KOPT-K1 (cell line): ENCODE results near the gene PSMD12.
"Not testable (repeated sequence)": the region's sequence is repeated elsewhere in the genome, so short reads cannot be mapped to it uniquely, and the experiment has no call there.

Experiments used
- H3K27ac ChIP-seq: fragments of 200-600 bp; sonication (generic); 2 replicates; pipeline ENCODE4 v1.5.1; 2016; ENCODE audit warnings: antibody characterized with exemption, mild to moderate bottlenecking, low read depth, low read length; ENCODE audit not compliant: poor library complexity, severe bottlenecking
- H3K36me3 ChIP-seq: fragments of 200-600 bp; sonication (generic); 2 replicates; pipeline ENCODE4 v1.5.1; 2017; ENCODE audit warnings: antibody characterized with exemption, mild to moderate bottlenecking, low read length, moderate library complexity; ENCODE audit not compliant: insufficient read depth
- H3K9me3 ChIP-seq: fragments of 200-600 bp; sonication (generic); 2 replicates; pipeline ENCODE4 v1.5.1; 2017; ENCODE audit warnings: antibody characterized with exemption, low read length, mild to moderate bottlenecking; ENCODE audit not compliant: insufficient read depth, poor library complexity, severe bottlenecking

PSMD12 gene

DNA sequence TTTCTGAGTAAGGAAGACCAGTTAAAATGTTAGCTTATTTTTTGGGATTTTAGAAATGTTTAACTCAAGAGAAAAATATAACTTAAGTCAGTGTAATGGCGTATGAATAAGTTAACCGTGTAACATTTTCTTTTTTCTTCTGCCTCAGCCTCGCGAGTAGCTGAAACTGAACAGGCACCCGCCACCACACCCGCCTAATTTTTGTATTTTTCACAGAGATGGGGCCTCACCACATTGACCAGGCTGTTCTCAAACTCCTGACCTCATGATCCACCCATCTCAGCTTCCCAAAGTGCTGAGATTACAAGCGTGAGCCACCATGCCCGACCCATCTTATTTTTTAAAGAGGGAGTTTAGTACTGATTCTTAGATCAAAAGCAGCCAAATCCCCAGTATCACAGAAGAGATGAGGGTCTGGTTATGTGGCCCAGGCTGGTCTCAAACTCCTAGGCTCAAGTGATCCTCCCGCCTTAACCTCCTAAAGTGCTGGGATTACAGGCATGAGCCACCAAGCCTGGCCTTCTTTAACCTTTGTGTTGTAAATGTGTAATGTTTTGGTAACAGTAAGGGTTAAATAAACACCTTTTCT lies 27.5 kb upstream of the PSMD12 start:
- H3K36me3 ChIP-seq = no peaks in the 10 kb centered on the region
- no peak overlapping the region for H3K27ac ChIP-seq
- no peaks in the 10 kb centered on the region for H3K9me3 ChIP-seq

DNA sequence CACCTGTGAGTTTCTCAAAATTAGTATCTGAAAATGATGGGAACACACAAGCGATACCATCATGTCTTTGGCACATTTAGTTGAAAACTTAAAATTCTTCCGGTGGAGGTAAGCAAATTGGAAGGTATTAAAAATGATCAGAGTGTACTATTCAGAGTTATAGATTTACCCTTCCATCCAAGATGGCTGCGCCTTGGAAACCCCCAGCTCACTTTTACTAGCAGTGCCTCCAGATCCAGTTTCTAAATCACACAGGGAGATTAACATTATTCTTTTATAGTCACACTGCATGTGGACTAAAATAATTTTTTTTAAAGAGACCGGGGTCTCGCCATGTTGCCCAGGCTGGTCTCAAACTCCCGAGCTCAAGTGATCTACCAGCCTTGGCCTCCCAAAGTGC lies 25.7 kb upstream of the PSMD12 start:
- Histone ChIP-seq H3K27ac (no peak overlapping the region), H3K36me3 (no peaks in the 10 kb centered on the region), H3K9me3 (no peaks in the 10 kb centered on the region)

DNA sequence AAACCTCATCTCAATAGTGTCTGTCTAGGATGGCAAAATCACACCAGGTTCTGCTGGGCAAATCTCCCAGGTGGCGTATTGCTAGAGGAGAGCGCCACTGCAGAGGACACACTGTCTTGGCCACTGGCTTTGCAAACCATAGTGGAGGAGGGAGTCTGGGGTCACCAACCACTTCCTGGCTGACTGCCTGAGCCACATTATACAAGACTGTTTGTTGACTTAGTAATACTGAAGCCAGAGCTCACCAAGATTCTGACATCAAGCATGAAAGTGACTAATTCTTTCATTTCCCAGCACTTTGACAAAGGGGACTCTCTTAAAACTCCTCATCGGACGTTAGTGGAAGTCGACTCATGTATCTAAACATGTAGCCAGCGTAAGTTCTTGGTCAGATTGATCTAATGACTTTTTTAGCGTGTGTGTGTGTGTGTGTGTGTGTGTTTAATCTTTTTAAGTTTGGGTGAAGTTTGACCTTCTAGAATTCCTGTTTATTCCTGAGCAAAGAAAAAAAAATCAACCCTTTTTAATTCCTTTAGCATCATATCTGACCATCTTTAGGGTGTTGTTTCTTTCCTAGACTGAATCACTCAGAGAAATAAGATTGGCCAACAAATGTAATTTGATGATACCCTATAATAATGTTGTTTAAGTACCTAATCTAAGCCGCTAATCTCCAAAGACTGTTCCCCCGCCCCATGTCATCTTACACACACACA lies 24.4 kb upstream of the PSMD12 start:
- Histone ChIP-seq H3K27ac (peak overlapping the region; percentile 46), H3K9me3 (no peaks in the 10 kb centered on the region), H3K36me3 (no peaks in the 10 kb centered on the region)

DNA sequence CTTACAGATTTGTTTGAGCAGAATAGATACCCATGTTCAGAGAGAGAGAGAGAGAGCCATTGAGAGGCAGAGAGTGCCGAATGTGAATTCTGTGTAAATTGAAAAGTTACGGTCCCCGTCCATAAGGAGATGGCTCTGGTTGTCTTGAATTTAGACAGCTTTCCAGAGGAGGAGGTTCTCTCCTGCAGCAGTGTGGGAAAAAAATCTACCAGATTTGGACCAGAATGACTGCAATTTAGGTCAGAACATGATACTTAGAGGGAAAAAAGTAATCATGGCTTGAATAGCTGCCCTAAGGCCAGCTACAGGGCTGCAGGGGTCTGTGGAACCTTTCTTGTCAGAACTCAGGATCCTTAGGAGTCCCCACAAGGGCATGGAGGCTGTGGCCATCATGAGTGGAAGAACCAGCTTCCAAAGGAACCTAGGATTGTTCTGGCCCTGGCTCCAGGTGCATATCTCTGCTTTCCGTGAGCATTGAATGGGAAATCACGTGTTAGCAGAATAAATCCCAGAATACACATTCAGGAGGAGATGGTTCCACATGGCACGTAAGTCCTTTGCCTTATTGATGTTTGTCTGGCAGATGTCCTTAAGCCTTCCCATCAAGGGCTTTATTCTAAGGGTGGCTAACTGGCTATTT lies 23.7 kb upstream of the PSMD12 start:
- Histone ChIP-seq H3K9me3 (peaks cover 3% of the 10 kb centered on the region), H3K36me3 (no peaks in the 10 kb centered on the region), H3K27ac (peak overlapping the region; percentile 46)

DNA sequence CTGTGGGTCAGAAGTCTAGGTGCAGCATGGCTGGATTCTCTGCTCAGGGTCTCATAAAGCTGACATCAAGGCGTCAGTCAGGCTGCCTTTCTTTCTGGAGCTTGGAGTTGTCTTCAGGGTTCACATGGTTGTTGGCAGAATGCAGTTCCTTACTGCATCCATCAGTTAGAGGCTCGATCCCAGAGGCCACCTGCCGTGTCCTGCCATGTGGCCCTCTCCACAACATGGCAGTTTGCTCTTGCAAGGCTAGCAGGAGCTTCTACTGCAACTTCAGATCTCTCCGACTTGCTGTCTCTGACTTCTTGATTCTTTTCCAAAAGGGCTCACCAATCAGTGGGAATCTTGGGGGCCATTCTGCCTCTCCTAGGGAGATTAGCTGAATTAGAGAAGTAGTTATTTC lies 22.6 kb upstream of the PSMD12 start:
- Histone ChIP-seq H3K36me3 (no peaks in the 10 kb centered on the region), H3K9me3 (peaks cover 6% of the 10 kb centered on the region), H3K27ac (peak overlapping the region; percentile 21)

DNA sequence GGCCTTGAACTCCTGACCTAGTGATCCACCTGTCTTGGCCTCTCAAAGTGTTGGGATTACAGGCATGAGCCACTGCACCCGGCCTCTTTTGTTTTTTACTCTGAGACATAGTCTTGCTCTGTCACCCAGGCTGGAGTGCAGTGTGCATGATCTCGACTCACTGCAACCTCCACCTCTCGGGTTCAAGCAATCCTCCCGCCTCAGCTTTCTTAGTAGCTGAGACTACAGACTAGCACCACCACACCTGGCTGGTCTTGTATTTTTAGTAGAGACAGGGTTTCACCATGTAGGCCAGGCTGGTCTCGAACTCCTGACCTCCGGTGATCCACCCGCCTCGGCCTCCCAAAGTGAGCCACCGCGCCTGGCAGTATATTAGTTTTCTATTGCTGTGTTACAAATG lies 22.2 kb upstream of the PSMD12 start:
- not testable (repeated sequence) for H3K9me3 ChIP-seq
- H3K27ac ChIP-seq = peak overlapping the region; percentile 21

DNA sequence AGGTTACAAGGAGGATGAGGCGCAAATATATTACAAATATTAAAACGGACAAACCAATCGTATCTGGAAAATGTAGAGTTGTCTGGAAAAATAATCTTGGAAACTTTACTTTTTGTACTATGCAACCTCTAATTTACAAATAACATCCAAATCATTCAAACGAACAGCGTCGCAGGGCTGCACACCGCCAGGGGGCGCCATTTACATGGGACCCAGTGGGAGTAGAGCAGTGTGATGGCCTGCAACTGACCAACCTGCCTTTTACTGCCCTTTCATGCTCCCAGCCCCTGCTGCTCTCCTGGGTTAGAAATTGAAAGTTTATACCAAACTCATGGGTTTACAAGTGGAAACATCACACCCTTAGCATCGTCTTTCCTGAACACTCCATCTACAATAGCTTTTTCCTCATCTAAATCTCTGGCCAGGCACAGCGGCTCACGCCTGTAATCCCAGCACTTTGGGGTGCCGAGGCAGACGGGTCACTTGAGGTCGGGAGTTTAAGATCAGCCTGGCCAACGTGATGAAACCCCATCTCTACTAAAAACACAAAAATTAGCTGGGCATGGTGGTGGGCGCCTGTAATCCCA lies 20.7 kb upstream of the PSMD12 start:
- Histone ChIP-seq H3K9me3 (peaks cover 6% of the 10 kb centered on the region), H3K27ac (no peak overlapping the region), H3K36me3 (no peaks in the 10 kb centered on the region)

More for the DNA sequence above, 22.2 kb upstream of the PSMD12 start:
- not testable (repeated sequence) for H3K36me3 ChIP-seq

DNA sequence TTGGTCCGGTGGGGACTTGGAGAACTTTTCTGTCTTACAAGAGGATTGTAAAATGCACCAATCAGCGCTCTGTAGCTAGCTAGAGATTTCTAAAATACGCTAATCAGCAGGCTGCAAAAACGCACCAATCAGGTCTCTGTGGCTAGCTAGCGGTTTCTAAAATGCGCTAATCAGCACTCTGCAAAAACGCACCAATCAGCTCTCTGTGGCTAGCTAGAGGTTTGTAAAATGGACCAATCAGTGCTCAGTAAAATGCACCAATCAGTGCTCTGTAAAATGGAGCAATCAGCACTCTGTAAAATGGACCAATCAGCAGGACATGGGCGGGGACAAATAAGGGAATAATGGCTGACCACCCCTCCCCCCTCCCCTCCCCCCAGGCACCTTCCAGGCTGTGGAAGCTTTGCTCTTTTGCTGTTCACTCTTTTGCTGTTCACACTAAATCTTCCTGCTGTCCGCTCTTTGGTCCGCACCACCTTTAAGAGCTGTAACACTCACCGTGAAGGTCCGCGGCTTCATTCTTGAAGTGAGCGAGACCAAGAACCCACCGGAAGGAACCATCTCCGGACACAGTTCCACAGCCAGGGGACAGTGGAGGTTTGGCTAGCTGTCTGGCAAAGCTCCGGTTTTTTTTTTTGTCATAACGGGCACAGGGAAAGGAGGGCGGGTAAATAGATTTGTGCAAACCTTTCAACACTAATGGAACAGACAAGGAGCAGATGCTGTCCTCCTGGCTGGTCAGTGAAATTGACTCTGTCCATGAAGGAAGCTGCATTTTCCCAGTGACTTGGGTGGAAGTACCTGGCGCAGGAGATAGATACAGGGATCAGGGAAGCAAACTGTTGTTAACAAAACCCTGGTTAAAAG lies 19.0 kb upstream of the PSMD12 start:
- Histone ChIP-seq H3K27ac (no peak overlapping the region), H3K36me3 (no peaks in the 10 kb centered on the region), H3K9me3 (peaks cover 6% of the 10 kb centered on the region)

DNA sequence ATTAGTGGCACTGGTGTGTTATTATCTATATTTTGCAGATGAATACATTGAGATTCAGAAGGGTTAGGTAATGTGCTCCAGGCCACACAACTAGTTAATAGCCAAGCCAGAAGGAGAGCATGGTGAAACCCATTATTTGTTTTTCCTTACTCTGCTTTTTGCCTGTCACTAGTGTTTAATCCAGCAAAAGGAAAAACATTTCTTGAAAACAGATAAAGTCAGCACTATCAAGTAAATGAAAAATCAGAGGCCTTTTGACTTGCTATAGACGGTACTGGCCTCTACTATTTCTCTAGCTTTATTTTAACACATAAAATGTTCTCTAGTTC lies 15.5 kb upstream of the PSMD12 start:
- H3K36me3 ChIP-seq = no peaks in the 10 kb centered on the region
- no peak overlapping the region for H3K27ac ChIP-seq
- H3K9me3 ChIP-seq = peaks cover 6% of the 10 kb centered on the region

DNA sequence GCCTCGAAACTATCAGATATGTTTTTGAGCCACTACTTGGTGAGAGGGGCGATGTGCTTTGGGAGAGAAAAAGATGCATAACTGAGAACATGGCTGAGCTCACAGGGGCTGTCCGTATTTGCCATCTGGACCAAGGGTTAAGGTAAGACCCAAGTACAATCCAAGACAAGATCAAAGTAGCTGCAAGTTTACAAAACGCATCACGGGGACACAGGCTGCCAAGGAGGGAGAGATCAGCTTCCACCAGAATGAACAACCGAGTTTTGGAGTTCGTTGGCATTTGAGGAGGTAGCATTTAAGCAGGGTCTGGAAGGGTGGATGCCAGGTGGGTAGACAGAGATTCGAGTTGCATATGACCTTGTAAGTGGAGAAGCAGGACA lies 12.9 kb upstream of the PSMD12 start:
- H3K27ac ChIP-seq = peak overlapping the region; percentile 84
- H3K36me3 ChIP-seq = no peaks in the 10 kb centered on the region

DNA sequence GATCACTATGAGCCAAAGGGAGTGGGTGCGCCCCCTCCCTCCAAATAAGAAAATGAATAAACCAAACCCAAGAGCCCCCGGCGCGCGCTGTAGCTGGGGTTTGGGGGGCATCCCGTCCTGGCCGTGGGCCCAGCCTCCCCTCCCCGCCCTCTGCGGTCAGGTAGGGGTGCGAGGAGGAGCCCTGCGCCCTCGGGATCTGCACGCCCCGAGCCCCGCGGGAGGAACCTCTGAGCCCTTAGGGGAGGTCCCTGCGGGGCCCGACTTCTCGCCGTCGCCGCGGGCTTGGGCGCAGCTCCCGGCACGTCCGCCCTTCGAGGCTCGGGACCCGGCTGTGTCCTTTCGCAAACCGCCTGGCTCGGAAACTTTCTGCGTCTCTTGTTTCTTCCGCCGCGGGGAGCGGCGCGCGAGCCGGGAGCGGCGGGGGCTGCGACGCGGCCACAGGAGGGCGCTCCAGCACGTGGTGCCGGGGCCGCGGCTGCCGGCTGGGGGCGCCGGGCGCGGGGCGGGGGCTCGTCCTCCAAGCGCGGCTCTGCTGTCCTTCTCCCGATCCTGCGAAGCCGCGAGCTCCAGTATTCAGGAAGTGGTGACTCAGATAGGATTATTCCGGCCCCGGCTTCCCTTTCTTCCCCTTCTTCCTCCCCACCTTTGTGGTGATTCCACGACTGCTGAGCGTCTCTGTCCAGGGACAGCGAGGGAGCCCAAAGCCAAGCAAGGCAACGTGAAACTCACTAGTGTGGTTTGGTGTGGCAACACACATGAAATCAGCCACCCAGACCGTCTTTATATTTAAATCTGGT lies 12.3 kb upstream of the PSMD12 start:
- peak overlapping the region; percentile 84 for H3K27ac ChIP-seq
- no peaks in the 10 kb centered on the region for H3K36me3 ChIP-seq
- H3K9me3 ChIP-seq = no peaks in the 10 kb centered on the region

More for the DNA sequence above, 12.9 kb upstream of the PSMD12 start:
- no peaks in the 10 kb centered on the region for H3K9me3 ChIP-seq

DNA sequence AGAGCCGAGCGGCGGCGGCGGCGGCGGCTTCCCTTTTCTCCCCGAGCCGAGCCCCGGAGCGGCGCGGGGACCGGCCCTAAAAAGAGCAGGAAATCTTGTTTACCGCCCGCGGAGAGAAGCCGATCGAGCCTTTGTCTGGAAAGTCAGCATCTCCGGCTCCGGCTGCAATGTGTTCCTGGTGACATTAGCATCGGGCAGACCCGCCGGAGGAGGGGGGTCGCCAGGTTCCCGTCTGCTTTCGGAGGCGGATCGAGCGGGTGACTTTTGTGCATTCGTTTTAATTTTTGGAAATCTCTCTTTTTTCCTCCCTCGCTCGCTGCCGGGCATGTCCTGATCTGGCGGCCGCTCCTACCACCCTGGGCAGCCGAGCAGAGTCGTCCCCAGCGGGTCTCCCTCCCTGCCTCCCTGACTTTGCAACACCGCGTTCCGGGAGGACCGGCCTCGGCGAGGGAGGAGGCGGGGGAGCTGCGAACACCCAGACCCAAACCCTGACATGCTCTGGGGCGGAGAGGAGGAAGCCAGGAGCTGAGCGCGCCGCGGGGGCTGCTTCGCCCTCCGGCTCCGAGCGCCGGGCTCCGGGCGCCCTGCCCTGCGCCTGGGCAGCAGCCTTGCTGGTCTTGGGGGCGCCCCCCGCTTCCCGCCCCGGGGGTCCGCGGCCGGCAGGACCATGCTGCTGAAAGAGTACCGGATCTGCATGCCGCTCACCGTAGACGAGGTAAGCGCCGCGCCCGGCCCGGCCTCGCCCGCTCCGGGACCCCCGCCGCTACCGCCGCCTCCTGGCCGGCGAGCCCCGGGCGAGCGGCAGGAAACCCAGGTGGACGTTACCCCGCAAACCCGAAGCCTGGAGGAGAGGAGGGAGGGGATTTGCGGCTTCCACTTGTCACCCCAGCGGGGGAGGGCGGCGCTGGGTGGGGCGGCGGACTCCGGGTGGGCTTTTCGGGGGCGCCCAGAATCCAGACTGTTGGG lies 11.4 kb upstream of the PSMD12 start:
- Histone ChIP-seq H3K9me3 (no peaks in the 10 kb centered on the region), H3K36me3 (no peaks in the 10 kb centered on the region), H3K27ac (peak overlapping the region; percentile 84)

DNA sequence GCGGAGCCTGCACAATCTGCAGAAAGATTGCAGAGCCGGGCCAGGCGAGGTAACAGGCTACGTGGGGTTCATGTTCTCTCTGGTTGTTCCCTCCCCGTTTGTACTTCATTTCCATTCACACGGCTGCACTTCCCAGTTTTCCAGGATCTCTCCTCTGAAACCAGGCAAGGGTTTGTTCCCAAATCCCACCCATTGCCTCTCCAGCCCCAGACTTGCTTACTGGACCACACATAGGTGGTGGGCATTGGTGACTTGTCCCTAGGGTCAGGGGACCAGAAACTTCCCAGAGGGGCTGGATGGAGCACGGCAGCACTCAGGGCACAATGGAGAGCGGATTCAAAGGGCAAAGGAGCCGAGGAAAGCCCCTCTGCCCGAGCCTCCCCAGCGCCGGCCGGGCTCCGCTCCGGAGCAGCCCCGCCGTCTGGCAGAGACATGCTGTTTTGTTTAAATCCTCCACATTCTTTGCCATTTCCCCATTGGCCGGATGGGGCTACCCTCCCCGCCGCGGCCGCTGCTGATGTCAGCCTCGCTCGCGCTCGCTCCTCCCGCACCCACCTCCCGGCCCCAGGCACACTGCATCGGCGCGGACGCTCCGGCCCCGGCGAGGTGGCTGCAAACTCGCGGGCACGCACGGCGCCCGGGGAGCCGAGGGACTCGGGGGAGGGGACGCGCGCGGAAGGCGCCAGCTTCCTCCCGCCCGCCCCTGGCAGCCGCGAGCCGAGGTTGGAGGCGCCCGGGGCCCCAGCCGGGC lies 10.5 kb upstream of the PSMD12 start, which contains the start of gene PITPNC1:
Gene PITPNC1, plus strand, starts transcription at position 545 of the 751 bp plus-strand sequence.
- H3K9me3 ChIP-seq = no peaks in the 10 kb centered on the region
- H3K27ac ChIP-seq = peak within 1 kb of the TSS; percentile 84
- H3K36me3 ChIP-seq = no peaks in the 10 kb centered on the region
